ENCODE measurements around the gene HTRA2.
"Not testable (repeated sequence)": the region's sequence is repeated elsewhere in the genome, so short reads cannot be mapped to it uniquely, and the experiment has no call there.

The HTRA2 gene

DNA sequence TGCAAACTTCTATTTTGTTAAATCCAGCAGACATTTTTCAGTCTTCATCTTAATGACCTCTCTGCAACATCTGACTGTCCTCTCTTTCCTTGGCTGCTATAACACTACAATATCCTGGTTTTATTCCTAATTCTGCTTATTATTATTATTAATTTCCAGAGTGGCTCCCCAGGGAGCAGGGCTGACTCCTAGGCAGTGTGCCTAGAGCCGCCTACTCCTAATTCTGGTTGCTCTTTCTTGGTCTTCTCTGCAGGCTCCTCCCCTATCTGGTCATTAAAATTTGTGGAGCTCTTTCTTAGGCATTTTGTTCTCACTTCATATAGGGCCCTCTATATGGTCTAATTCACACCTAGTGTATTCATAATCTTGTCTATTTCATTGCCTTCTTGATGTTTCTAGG is 13.2 kb downstream of the HTRA2 start:
- no peak for DNase-seq (ENCODE audit: low spot score)

DNA sequence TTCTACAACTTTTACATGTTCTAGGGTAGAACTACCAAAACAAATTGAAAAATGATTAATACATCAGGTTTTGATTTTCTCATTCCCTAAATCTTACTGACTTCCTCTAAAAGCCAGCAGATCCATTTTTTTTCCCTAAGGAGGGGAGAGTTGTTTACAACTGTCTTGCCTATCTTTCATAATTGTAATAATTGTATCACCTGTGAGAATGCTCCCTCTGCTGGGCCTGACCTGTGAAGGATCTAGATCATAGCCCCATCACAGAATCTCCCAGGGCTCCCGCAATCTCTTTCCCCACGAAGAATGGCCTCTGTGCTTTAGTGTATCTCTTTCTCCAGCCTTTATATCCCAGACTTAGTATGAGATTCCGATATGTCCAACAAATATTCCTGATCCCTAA is 14.9 kb downstream of the HTRA2 start:
- DNase-seq (ENCODE audit: low spot score) = peak; percentile 50

DNA sequence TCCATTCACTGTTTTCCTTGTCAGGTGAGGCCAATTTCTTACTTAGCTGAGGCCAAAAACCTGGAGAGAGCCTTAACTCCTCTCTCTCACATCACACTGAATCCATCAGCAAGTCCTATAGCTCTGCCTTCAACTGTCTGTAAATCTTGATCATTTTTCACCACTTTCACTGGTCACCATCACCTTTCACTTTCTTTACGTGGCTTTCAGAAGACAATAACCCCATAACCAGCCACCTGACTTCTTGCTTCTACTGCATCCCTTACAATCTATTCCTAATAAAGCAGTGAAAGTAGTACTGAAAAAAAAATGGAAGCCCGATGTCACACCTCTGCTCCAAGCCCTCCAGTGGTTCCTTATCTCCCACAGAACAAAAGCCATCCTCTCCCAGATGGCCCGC is 16.3 kb downstream of the HTRA2 start:
- no peak for DNase-seq (ENCODE audit: low spot score)

DNA sequence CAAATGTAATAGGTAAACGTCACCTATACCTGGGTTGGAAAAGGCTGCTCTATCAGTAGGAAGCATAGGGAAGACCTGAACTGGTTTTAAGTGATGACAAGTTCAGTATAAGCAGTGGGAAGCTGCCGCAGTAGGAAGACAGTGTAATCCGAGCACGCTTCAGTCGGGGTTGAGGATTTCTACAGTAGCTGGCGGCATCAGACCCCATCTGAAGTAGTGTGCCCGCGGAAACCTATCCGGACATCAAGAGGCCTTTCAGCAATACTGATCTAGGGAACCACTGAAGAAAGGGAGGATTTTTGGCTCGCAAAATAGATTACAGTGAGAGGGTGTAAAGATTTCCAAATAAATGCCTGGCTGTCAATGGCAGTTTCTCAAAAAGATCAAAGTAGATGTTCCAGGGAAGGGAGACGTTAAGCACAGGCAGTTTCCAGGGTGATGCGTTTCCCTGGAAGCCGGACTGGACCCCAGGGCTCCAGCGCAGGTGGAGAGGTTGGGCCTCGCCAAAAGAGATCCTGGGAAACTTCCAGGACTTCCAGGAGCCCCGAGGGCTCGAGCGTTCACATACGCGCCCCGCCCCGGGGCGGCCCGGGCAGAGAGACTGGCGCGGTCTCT is 18.7 kb downstream of the HTRA2 start:
- DNase-seq (ENCODE audit: low spot score) = peak; percentile 42

DNA sequence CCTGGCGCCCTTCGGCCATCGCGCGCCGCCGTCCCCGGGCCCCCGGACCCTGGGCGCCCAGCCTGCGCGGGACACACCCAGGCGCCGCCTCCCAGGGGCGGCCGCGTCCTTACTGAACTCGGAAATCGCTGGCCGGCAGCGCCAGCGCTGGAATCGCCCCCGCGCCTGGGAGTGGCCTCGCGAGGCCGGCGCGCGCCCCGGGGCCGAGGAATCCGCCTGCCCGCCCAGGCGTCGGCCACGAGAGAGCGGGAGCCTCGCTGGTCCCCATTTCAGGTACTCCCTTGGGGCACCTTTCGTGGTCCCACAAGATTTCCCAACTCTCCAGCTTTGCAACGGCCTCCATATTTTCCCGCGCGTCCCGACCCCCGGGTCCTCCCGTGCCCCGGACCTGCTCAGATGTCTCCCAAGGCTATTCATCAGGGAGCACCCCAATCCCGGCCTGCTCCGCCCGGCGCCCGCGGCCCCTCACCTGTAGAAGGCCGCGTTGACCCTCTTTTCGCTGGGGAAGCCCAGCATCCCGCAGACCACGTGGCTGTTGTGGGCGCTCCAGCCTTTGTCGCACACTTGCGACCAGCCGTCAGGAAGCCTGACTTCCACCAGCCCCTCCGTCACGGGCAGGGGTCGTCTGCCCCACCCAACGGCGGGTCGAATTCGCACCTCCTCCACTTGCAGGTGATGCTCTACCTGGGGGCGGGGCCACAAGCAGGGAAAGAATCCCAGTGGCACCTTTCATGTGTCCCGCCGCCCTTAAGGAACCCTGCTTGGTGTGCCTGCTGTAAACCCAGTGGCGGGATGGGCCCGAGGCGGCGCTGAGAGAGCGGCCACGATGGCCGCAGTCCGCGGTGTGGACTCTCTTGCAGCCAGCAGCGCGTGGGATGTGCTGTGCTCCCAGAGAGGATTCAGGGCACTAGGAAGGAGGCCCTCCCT is 19.4 kb downstream of the HTRA2 start:
- peak; percentile 79 for DNase-seq (ENCODE audit: low spot score)

DNA sequence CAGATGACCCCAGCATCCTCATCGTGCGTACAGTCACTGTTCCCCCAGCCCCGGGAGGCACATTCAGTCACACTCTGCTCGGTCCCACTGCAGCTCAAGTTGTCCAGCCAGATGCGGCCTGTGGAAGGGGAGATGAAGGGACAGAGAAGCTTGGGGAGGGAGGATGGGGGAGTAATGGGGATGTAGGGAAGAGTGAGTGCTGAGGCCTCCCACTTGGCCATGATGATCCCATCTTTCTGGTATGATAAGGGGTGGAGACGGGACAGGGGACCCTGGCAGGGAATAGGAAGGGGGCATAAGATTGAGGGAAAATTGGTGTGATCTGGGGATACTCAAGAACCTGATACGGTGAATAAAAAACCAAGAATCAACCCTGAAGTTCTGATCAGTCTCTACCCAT is 20.5 kb downstream of the HTRA2 start:
- no peak for DNase-seq (ENCODE audit: low spot score)

GRCh38 chr2:74551530-74551929 is 21.8 kb downstream of the HTRA2 start:
- no peak for DNase-seq (ENCODE audit: low spot score)

GRCh38 chr2:74551942-74552913 is 22.5 kb downstream of the HTRA2 start:
- DNase-seq (ENCODE audit: low spot score) = no peak

DNA sequence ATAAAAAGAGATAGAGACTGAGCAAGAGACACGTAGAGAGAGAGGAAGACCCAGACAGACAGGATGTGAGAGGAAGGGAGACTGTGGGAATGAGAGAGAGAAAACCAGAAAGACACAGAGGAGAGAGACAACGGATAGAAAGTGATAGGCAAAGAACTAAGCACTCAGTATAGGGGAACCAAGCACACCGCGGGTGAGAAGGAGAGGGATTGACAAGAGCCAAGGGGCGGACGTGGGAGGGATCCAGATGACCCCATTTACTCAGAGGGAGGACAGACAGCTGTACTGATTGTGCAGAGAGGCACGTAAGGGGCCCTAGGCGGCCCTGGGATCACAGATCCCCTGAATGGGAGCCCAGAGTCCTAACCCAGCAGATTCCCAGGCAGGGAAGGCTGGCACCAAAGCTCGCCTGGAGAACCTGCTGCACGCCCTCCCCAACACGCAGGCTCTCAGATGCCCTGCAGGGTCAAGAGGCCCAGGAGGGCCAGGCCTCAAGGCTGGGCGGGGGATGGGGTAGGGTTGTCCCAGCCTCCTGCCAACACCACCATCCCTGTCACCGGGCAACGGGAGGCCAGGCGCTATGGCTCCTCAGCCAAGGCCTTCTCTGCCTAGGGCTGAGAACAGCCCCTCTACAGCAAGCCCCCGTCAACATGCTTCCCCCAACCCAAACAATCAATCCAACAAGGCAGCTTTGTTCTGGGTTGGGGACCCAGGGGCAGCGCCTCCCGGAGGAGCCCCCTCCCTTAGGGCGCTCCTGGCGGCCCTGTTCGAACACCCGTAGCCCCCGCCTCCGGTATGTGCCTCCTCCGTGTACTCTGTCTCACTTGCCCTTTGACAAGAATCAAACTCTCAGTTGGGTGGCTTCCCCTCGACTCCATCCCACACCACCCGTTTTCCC is 23.4 kb downstream of the HTRA2 start:
- DNase-seq (ENCODE audit: low spot score) = no peak

GRCh38 chr2:74553892-74554819 is 24.4 kb downstream of the HTRA2 start, which contains the start of the genes DOK1 and LOXL3:
DOK1 (plus strand) TSS chr2:74554720; CDS start chr2:74554755, 35 bp downstream.
LOXL3 (minus strand) TSS chr2:74553942; CDS start chr2:74552634, 1,308 bp downstream.
- peak; percentile 87 for DNase-seq (ENCODE audit: low spot score)

DNA sequence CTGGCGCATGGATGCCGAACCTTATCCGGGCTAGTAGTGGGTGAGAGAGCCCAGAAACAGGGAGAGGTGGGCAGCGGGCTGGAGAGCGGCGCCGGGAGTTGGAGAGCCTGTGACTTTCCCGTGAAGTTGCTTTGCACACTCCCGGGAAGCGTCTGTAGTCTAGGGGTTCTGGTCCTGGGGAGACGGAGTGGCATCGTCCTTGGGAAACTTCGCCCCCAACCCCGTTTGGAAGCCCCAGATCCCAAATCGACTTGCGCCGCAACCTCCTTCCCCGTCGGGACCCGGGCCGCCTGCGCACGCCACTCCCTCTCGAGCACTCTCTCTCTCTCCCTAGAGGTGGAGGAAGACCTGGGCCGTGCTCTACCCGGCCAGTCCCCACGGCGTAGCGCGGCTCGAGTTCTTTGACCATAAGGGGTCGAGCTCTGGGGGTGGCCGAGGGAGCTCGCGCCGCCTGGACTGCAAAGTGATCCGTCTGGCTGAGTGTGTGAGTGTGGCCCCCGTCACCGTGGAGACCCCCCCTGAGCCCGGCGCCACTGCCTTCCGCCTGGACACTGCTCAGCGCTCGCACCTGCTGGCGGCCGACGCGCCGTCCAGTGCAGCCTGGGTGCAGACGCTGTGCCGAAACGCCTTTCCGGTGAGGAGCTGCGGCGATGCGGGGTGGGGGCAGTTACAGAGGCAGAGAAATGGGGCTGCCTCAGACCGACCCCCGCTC is 25.2 kb downstream of the HTRA2 start:
- DNase-seq (ENCODE audit: low spot score) = peak; percentile 72

DNA sequence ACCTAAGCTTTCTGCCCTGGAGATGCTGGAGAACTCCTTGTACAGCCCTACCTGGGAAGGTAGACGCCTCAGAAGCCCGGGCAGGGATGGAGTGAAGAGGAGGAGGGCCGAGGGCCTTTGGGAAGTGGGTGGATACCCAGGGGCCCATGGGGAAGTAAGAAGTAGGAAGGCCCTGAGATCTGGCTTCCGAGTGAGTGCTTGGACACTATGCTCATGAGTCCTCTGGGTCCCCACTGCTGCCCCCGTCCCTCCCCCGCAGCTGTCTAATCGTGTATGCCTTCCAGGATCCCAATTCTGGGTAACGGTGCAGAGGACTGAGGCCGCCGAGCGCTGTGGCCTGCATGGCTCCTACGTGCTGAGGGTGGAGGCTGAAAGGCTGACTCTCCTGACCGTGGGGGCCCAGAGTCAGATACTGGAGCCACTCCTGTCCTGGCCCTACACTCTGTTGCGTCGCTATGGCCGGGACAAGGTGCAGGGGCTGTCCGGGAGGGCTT is 25.9 kb downstream of the HTRA2 start:
- no peak for DNase-seq (ENCODE audit: low spot score)

- no peak for DNase-seq (ENCODE audit: low spot score)
Measured at GRCh38 chr2:74556159-74556558, 26.4 kb downstream of the HTRA2 start.

- DNase-seq (ENCODE audit: low spot score) = no peak
Measured at GRCh38 chr2:74556831-74557370, 27.2 kb downstream of the HTRA2 start.

DNA sequence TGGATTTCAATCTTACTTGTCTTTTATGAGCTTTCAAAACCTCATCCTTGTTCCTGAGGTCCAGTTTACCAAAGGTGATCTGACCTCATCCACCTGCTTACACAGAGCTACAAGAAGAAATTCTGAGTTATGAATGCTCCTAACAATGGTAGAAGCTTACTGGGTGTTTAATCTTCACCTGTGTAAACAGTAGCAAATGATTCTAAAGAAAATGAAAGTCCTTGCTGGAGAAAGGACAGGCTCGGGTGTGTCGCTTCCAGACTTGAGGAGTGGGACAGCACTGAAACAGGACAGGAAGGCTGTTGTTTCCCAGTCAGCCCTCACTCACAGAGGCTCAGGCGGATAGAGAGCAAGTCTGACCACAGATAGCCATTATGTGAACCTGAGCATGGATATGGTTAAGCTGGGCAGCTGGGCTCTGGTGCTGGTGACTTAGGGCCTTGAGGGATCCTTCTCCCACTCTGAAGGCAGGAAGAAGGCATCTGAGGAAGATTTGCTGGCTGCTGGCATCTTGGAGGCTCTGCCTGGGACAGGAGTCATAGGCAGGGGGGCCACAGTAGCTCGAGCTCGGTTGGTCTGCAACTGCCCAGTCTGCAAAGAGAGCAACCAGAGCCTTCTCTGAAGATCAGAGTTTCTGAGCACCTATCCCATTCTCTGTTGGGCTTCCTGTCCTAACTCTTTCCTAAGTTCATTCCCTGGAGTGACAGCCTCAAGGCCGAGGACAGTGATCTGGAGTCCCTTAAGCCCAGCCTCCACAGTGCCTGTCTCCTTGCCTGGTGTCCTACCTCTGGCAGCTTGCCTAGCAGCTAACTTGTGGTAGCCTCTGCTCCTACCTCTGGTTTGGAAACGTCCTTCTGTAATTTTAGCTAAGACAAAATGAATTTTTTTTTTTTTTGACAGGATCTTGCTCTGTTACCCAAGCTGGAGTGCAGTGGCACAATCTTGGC is 28.8 kb downstream of the HTRA2 start:
- no peak for DNase-seq (ENCODE audit: low spot score)

DNA sequence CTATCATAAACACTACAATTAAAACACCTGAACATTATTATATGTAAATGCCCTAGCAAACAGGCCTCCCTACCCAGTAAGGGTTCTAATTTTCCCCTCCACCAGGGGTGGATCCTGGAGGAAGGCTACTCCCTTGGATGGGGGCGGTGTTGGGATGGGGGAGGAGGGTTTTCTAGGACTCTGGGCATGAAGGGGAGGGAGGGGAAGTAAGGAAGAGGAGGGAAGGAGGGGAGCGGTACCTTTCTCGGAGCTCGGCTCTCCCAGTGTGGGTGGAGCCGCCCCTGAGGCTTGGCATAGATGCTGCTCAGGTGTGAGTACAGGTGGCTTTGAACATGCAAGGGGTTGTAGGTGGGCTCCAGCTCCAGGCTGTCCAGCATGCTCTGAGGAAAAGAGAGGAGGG is 30.2 kb downstream of the HTRA2 start:
- DNase-seq (ENCODE audit: low spot score) = peak; percentile 37

DNA sequence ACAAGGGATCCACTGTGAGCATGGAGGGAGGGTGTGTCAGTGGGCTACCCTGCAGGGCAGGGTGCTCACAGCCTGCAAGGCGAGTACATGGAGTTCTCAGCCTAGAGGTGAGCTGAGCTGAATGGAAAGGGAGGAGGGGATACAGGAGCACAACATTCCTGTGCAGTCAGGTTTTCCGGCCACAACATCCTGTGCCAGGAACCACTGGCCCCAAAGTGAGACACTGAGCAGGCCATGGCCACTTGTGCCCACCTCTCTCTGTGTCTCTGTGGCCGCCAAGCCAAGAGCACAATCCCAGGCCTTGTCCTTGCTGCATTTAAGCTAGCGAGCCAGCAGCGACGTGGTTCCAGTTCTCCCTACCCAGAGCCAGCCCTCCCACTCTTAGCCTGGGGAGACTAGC is 30.9 kb downstream of the HTRA2 start:
- DNase-seq (ENCODE audit: low spot score) = peak; percentile 93

- DNase-seq (ENCODE audit: low spot score) = not testable (repeated sequence)
Measured at GRCh38 chr2:74561022-74561421, 31.3 kb downstream of the HTRA2 start.
